Measurements from ENCODE around the gene IGSF6.

GRCh38 chr16:21597561-21598030 lies 54.8 kb downstream of the IGSF6 start:
- TF ChIP-seq, protein P1, sequence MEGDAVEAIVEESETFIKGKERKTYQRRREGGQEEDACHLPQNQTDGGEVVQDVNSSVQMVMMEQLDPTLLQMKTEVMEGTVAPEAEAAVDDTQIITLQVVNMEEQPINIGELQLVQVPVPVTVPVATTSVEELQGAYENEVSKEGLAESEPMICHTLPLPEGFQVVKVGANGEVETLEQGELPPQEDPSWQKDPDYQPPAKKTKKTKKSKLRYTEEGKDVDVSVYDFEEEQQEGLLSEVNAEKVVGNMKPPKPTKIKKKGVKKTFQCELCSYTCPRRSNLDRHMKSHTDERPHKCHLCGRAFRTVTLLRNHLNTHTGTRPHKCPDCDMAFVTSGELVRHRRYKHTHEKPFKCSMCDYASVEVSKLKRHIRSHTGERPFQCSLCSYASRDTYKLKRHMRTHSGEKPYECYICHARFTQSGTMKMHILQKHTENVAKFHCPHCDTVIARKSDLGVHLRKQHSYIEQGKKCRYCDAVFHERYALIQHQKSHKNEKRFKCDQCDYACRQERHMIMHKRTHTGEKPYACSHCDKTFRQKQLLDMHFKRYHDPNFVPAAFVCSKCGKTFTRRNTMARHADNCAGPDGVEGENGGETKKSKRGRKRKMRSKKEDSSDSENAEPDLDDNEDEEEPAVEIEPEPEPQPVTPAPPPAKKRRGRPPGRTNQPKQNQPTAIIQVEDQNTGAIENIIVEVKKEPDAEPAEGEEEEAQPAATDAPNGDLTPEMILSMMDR (IDR thresholded peaks at IDR 0.05): no peak
- TF ChIP-seq POLR2A (IDR thresholded peaks at IDR 0.05): no peak

Measured in Peyer's patch (tissue), 4 donors.